ENCODE results near the gene LARGE1.

The LARGE1 gene

DNA sequence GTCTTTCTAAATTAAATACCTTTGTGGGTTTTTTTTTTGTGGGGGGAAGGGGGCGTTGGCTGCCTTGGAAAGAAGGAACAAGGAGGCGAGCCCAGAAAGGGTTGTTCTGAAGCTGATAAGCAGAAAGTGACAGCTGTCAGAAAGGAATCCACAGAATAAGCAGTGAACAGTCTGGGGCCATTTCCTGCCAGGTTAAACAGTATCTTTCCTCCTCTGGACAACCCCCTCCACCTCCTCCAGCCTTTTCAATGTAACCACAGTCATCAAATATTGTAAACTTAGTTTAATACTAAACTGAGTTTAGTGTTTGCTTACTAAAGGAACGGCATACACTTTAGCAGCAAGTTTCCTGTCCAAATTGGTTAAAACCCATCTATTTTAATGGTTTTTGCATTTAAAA is 590.9 kb downstream of the LARGE1 start:
- H3K36me3 ChIP-seq (ENCODE audit: insufficient read depth, low read length): no peaks in the 10 kb centered on the region
- no peak overlapping the region for H3K4me3 ChIP-seq (ENCODE audit: low read length)
- no peak overlapping the region for H3K9ac ChIP-seq (ENCODE audit: low read depth, low read length)
- no peak overlapping the region for H3K4me2 ChIP-seq (ENCODE audit: low read length)
- H3K27me3 ChIP-seq (ENCODE audit: control insufficient read depth, insufficient read depth, low read length): no peaks in the 10 kb centered on the region
- no peaks in the 10 kb centered on the region for H3K9me3 ChIP-seq (replicated peaks; ENCODE audit: low read length)
- no peaks in the 10 kb centered on the region for H3K4me1 ChIP-seq (ENCODE audit: control insufficient read depth, insufficient read depth, low read length)

DNA sequence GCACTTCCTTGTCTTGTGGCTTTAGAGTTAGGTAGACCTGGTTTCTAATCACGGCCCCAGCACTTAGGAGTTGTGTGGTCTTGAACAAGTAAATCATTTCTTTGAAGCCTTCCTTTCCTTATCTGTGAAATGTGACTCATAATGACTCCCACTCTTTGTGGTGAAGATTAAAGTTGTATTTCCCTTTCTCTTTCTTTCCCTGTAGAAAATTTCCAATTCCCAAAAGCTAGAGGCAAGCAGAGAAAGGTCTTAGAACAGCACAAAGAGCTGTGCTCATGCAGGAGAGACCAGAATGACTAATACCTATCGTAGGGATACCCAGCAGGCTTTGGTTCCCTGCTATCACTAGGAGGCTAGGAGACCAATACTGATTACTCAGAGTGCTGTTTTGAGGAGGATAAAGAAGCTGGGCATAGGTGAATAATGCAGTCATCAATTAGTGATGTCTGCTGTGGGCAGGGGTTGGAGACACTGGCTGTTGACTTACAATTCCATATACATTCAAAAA is 591.4 kb downstream of the LARGE1 start:
- no peaks in the 10 kb centered on the region for H3K36me3 ChIP-seq (ENCODE audit: insufficient read depth, low read length)
- no peaks in the 10 kb centered on the region for H3K9me3 ChIP-seq (replicated peaks; ENCODE audit: low read length)
- H3K4me2 ChIP-seq (ENCODE audit: low read length): no peak overlapping the region
- no peak overlapping the region for H3K4me3 ChIP-seq (ENCODE audit: low read length)
- no peaks in the 10 kb centered on the region for H3K27me3 ChIP-seq (ENCODE audit: control insufficient read depth, insufficient read depth, low read length)
- H3K9ac ChIP-seq (ENCODE audit: low read depth, low read length): no peak overlapping the region
- no peaks in the 10 kb centered on the region for H3K4me1 ChIP-seq (ENCODE audit: control insufficient read depth, insufficient read depth, low read length)

DNA sequence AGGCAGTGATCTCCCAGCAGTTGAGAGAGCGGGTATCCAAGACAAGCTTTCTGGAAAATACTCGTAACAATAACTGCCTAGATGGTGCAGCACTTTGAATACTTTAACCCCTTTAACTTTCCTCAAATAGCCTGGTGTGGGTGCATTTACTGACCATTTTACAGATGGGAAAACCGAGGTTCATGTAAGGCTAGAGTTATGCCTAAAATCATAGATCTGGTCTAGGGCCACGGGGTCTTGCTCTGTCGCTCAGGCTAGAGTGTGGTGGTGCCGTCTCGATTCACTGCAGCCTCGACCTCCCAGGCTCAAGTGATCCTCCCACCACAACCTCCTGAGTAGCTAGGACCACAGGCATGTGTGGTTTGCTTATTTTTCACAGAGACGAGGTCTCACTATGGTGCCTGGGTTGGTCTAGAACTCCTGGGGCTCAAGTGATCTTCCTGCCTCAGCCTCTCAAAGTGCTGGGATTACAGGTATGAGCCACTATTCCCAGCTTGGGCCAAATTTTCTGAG is 592.9 kb downstream of the LARGE1 start:
- no peaks in the 10 kb centered on the region for H3K4me1 ChIP-seq (ENCODE audit: control insufficient read depth, insufficient read depth, low read length)
- no peak overlapping the region for H3K4me2 ChIP-seq (ENCODE audit: low read length)
- H3K27me3 ChIP-seq (ENCODE audit: control insufficient read depth, insufficient read depth, low read length): no peaks in the 10 kb centered on the region
- no peak overlapping the region for H3K4me3 ChIP-seq (ENCODE audit: low read length)
- H3K9ac ChIP-seq (ENCODE audit: low read depth, low read length): no peak overlapping the region
- no peaks in the 10 kb centered on the region for H3K9me3 ChIP-seq (replicated peaks; ENCODE audit: low read length)
- no peaks in the 10 kb centered on the region for H3K36me3 ChIP-seq (ENCODE audit: insufficient read depth, low read length)

DNA sequence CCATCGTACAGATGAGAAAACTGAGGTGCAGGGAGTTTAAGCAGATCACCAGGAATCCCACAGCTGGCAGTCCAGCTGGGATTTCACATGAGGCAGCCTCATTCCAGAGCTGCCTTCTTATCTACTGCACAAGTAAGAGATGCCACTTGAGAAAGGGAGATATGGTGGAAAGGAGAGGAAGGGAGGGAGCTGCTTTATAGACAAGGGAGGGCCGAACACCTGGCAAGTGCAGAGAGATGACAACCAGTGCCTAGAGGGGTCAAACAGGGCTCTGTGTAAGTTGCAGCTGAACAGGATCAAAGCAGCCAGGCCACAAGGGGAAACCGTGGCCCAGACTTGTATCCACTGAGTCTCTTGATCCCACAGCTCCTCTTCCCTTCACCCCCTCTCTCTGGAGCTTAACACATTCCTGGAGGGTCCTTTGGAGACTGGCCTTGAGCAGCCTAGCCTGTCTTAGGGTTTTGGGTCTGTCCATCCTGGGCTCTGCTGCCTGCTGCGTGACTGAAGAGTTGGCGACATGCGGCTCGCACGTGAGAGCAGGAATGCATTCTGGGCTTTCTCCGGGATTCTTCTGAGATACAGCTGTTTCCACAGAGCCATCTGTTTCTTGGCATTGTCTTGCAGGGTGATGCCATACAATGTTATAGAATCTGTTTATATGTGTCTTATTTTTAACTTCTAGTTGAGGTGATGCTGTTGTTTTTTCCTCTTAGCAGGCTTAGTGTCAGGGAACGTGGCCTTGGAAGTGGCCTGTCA is 593.6 kb downstream of the LARGE1 start:
- Histone ChIP-seq H3K9ac (ENCODE audit: low read depth, low read length) (no peak overlapping the region), H3K4me3 (ENCODE audit: low read length) (no peak overlapping the region), H3K9me3 (replicated peaks; ENCODE audit: low read length) (no peaks in the 10 kb centered on the region), H3K27me3 (ENCODE audit: control insufficient read depth, insufficient read depth, low read length) (no peaks in the 10 kb centered on the region), H3K4me1 (ENCODE audit: control insufficient read depth, insufficient read depth, low read length) (no peaks in the 10 kb centered on the region), H3K4me2 (ENCODE audit: low read length) (no peak overlapping the region), H3K36me3 (ENCODE audit: insufficient read depth, low read length) (no peaks in the 10 kb centered on the region)

DNA sequence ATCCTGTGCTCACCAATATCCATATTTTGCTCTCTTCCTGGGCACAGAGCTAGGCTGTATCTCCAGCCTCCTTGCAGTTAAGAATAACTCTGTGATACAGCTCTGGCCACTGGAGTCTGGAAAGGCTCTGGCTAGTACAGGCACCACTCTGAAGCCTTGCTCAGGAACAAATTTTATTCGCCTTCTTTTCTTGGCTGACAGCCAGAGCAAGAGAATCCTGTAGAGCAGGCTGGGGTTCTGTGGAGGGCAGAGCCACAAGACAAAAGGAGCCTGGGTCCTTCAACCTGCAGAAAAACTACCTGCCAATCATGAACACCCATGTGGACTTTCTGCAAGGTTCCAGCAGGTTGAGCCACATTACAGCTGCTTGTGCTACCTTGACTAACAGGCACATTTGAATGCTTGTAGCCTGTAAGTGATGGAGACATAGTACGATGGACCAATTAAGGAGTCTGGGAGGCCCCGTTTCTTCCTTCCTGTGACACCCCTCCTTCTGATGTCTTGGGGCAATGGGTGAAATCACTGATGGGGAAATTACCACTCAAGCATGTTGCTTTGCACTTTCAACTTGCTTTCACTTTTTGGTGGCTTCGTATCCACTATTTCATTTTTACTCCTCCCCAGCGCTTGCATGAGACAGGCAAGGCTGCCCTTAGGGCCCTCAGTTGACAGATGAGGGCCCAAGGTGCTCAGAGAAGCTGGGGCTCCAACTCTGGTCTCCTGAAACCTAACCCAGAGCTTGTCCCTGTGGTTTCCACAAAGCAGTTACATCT is 594.9 kb downstream of the LARGE1 start:
- H3K9ac ChIP-seq (ENCODE audit: low read depth, low read length): no peak overlapping the region

DNA sequence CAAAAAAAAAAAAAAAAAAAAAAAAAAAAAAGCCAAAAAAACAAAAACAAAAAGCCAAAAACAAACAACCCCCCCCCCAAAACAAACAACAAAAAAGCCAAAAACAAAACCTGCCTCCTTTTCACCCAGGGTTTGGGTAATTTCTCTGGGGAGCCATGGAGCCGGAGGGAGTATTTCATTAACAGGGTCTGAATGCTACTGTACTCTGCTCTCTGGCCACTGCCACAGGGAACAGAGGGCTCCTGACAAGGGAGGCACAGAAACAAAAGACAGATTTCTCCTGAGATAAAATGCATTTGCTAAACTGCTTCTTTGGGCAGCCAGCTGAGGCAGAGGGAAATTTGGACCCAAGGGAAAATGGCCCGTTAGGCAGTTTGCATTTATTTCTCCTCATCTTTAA is 596.0 kb downstream of the LARGE1 start:
- H3K36me3 ChIP-seq (ENCODE audit: insufficient read depth, low read length): no peaks in the 10 kb centered on the region
- H3K4me3 ChIP-seq (ENCODE audit: low read length): no peak overlapping the region
- H3K4me2 ChIP-seq (ENCODE audit: low read length): no peak overlapping the region
- H3K27me3 ChIP-seq (ENCODE audit: control insufficient read depth, insufficient read depth, low read length): no peaks in the 10 kb centered on the region
- no peaks in the 10 kb centered on the region for H3K9me3 ChIP-seq (replicated peaks; ENCODE audit: low read length)
- no peaks in the 10 kb centered on the region for H3K4me1 ChIP-seq (ENCODE audit: control insufficient read depth, insufficient read depth, low read length)
- no peak overlapping the region for H3K9ac ChIP-seq (ENCODE audit: low read depth, low read length)

More for the DNA sequence above, 594.9 kb downstream of the LARGE1 start:
- no peaks in the 10 kb centered on the region for H3K36me3 ChIP-seq (ENCODE audit: insufficient read depth, low read length)
- H3K4me1 ChIP-seq (ENCODE audit: control insufficient read depth, insufficient read depth, low read length): no peaks in the 10 kb centered on the region
- no peaks in the 10 kb centered on the region for H3K9me3 ChIP-seq (replicated peaks; ENCODE audit: low read length)
- no peak overlapping the region for H3K4me2 ChIP-seq (ENCODE audit: low read length)
- H3K27me3 ChIP-seq (ENCODE audit: control insufficient read depth, insufficient read depth, low read length): no peaks in the 10 kb centered on the region
- H3K4me3 ChIP-seq (ENCODE audit: low read length): no peak overlapping the region

DNA sequence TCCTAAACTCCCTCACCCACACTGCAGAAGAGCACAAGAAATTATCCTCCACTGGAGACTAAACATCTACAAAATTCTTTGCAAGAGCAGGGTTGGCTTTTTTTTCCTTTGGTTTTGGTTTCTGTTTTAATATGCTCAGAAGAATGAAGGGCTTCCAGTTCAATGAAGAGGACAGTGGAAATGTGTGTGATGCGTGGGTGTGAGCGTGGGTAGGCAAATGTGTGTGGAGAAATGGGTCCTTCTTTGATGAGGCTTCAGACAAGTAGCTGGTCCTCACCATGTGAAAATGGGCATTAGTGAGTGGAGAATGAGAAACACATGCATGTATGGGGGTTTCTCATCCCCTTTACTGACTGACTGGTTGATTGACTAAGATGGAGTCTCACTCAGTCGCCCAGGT is 598.8 kb downstream of the LARGE1 start:
- Histone ChIP-seq H3K9ac (ENCODE audit: low read depth, low read length) (no peak overlapping the region), H3K4me3 (ENCODE audit: low read length) (no peak overlapping the region), H3K4me1 (ENCODE audit: control insufficient read depth, insufficient read depth, low read length) (no peaks in the 10 kb centered on the region), H3K9me3 (replicated peaks; ENCODE audit: low read length) (no peaks in the 10 kb centered on the region), H3K27me3 (ENCODE audit: control insufficient read depth, insufficient read depth, low read length) (no peaks in the 10 kb centered on the region), H3K4me2 (ENCODE audit: low read length) (no peak overlapping the region), H3K36me3 (ENCODE audit: insufficient read depth, low read length) (no peaks in the 10 kb centered on the region)

DNA sequence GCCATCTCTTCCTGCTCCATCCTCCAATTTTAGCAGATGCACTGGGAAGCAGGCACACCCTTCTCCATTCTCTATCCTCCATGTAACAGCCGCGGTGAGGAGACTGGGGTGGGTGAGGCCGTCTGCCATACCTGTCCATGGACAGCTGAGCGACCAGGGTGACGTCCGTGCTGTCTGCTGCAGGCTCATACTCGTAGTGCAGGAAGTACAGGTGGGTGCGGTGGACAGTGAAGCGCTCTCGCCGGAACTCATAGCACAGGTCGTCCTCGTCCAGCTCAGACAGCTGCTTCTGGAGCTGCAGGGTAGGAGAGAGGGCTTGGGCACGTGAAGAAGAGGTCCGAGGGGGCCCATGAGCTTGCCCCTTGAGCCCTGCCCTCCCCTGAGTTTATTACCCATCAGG is 604.3 kb downstream of the LARGE1 start:
- Histone ChIP-seq H3K4me2 (ENCODE audit: low read length) (no peak overlapping the region), H3K9me3 (replicated peaks; ENCODE audit: low read length) (no peaks in the 10 kb centered on the region), H3K4me1 (ENCODE audit: control insufficient read depth, insufficient read depth, low read length) (no peaks in the 10 kb centered on the region), H3K36me3 (ENCODE audit: insufficient read depth, low read length) (no peaks in the 10 kb centered on the region), H3K27me3 (ENCODE audit: control insufficient read depth, insufficient read depth, low read length) (no peaks in the 10 kb centered on the region), H3K4me3 (ENCODE audit: low read length) (no peak overlapping the region), H3K9ac (ENCODE audit: low read depth, low read length) (no peak overlapping the region)

DNA sequence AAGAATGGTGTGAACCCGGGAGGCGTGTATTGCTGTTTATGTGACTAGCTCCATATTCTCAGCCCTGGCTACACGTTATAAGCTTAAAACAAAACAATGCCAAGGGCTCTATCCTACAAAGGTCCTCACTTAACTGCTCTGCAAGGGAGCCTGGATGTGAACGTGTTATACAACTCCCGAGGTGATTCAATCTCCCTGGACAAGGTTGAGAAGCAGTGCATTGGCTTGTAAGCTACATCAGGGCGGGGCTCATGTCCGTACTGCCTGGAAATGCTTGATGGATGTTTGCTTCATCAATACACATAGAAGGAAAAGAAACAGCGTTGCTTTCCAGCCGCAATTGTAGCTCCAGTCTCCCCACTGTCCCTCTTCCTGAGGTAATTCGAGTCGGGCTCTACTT is 605.2 kb downstream of the LARGE1 start:
- Histone ChIP-seq H3K9ac (ENCODE audit: low read depth, low read length) (no peak overlapping the region), H3K4me1 (ENCODE audit: control insufficient read depth, insufficient read depth, low read length) (no peaks in the 10 kb centered on the region), H3K4me3 (ENCODE audit: low read length) (no peak overlapping the region), H3K27me3 (ENCODE audit: control insufficient read depth, insufficient read depth, low read length) (no peaks in the 10 kb centered on the region), H3K4me2 (ENCODE audit: low read length) (no peak overlapping the region), H3K9me3 (replicated peaks; ENCODE audit: low read length) (no peaks in the 10 kb centered on the region), H3K36me3 (ENCODE audit: insufficient read depth, low read length) (no peaks in the 10 kb centered on the region)

DNA sequence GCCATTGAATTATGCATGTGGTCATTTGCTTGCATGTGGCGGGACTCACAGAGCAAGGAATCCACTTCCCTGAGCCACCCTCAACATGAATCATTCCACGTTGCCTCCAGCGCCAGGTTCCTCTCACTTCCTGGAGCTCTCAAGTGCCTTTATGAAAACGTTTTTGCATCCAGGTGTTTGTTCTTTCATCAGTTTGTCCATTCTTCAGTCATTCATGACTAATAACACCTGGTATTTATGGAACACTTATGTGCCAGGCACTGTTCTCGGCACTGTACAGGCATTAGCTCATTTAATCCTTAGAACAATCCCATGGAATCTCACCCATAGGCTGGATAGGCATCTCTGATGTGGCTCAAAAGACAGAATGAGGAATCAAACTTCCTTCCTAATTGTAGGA is 606.0 kb downstream of the LARGE1 start:
- H3K9me3 ChIP-seq (replicated peaks; ENCODE audit: low read length): no peaks in the 10 kb centered on the region

DNA sequence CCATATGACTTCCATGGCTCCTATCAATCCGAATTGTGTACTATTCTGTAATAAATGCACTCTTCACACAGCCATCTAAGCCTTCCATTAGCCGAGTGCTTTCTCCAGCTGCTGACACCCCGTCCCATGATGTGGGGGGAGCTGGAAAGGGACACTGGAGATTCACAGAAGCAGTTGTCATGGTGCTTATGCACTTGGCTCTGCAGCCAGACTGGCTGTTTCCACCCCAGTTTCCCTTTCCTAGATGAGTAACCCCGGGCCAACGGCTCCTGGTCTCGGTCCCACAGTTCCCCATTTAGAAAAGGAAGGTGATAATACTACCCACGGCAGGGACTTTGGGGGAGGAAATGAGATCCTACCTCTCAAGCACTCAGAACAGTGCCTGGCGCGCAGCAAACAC is 617.2 kb downstream of the LARGE1 start:
- Histone ChIP-seq H3K36me3 (ENCODE audit: insufficient read depth, low read length) (no peaks in the 10 kb centered on the region), H3K9me3 (replicated peaks; ENCODE audit: low read length) (no peaks in the 10 kb centered on the region), H3K9ac (ENCODE audit: low read depth, low read length) (no peak overlapping the region), H3K4me2 (ENCODE audit: low read length) (no peak overlapping the region), H3K4me3 (ENCODE audit: low read length) (no peak overlapping the region), H3K27me3 (ENCODE audit: control insufficient read depth, insufficient read depth, low read length) (no peaks in the 10 kb centered on the region), H3K4me1 (ENCODE audit: control insufficient read depth, insufficient read depth, low read length) (no peaks in the 10 kb centered on the region)

More for the DNA sequence above, 606.0 kb downstream of the LARGE1 start:
- H3K27me3 ChIP-seq (ENCODE audit: control insufficient read depth, insufficient read depth, low read length): no peaks in the 10 kb centered on the region
- no peak overlapping the region for H3K4me2 ChIP-seq (ENCODE audit: low read length)
- no peak overlapping the region for H3K9ac ChIP-seq (ENCODE audit: low read depth, low read length)
- H3K4me1 ChIP-seq (ENCODE audit: control insufficient read depth, insufficient read depth, low read length): no peaks in the 10 kb centered on the region
- no peak overlapping the region for H3K4me3 ChIP-seq (ENCODE audit: low read length)
- no peaks in the 10 kb centered on the region for H3K36me3 ChIP-seq (ENCODE audit: insufficient read depth, low read length)
